Measurements from ENCODE around the gene CYP4F3. TPM values are rescaled to one million over a fixed set of nuclear protein-coding genes. Genes with fewer than 3 reads are reported as not detected.

CYP4F3 gene
- total RNA-seq, 4 donors from 2014 or later = 0.05 to 0.93 (median 0.68) TPM; not detected in 1

DNA sequence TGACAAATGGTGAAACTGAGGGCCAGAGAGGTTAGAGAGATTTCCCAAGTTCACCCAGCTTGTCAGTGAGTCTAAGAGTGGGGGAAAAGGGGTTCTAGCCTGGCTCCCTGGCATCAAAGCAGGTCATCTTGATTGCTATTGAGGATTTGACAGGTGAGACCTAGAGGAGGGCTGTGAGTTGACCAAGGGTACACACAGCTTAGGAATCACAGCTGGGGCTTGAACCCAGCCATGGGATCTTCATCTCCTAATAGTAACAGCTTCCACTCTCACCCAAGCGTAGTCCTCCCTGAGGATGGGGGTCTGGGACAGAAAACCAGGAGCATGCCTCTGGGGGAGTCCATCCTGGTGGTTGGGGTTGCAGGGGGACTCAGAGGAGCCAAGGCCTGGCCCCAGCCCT lies 18.9 kb upstream of the CYP4F3 start:
- Histone ChIP-seq H3K4me3 (no peak overlapping the region), H3K4me1 (no peaks in the 10 kb centered on the region), H3K9me3 (no peaks in the 10 kb centered on the region), H3K27ac (no peak overlapping the region), H3K36me3 (no peaks in the 10 kb centered on the region), H3K27me3 (no peaks in the 10 kb centered on the region)
- ATAC-seq (no peak), DNase-seq (no peak)
- TF ChIP-seq, protein P1, sequence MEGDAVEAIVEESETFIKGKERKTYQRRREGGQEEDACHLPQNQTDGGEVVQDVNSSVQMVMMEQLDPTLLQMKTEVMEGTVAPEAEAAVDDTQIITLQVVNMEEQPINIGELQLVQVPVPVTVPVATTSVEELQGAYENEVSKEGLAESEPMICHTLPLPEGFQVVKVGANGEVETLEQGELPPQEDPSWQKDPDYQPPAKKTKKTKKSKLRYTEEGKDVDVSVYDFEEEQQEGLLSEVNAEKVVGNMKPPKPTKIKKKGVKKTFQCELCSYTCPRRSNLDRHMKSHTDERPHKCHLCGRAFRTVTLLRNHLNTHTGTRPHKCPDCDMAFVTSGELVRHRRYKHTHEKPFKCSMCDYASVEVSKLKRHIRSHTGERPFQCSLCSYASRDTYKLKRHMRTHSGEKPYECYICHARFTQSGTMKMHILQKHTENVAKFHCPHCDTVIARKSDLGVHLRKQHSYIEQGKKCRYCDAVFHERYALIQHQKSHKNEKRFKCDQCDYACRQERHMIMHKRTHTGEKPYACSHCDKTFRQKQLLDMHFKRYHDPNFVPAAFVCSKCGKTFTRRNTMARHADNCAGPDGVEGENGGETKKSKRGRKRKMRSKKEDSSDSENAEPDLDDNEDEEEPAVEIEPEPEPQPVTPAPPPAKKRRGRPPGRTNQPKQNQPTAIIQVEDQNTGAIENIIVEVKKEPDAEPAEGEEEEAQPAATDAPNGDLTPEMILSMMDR (IDR thresholded peaks at IDR 0.05 in 4 of 5, conservative IDR thresholded peaks at IDR 0.05 in 1 of 5) = no peak
- TF ChIP-seq POLR2A (IDR thresholded peaks at IDR 0.05) = no peak
- intact Hi-C loops (cut with DNase I; ENCODE audit: low total_unique reads) (no loop called here), in situ Hi-C loops (cut with MboI; ENCODE audit: low sequenced_read_pairs in 4 of 4) (loop anchor here in 2 of 4 donors (10.0 to 25.0 kb wide), 2 partner anchors 253 to 540 kb away; partner anchors contain the start of gene CIB3 (in 1 of the 2))

DNA sequence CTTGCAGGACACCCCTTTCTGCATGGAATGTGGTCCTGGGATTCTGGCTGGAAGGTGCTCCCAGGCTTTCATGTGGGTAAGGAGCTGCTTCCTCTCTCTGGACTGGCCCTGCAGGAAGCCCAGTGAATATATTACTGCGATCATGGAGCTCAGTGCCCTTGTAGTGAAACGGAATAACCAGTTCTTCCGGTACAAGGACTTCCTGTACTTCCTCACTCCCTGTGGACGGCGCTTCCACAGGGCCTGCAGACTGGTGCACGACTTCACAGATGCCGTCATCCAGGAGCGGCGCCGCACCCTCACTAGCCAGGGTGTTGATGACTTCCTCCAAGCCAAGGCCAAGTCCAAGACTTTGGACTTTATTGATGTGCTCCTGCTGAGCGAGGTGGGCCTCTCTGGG lies 17.7 kb upstream of the CYP4F3 start:
- ATAC-seq (no peak), DNase-seq (no peak)
- H3K4me3 ChIP-seq = no peak overlapping the region
- in situ Hi-C loops (cut with MboI; ENCODE audit: low sequenced_read_pairs in 4 of 4) = loop anchor here in 2 of 4 donors (10.0 to 25.0 kb wide), 2 partner anchors 252 to 539 kb away; partner anchors contain the start of gene CIB3 (in 1 of the 2)
- intact Hi-C loops (cut with DNase I; ENCODE audit: low total_unique reads) = no loop called here
- H3K4me1 ChIP-seq = no peaks in the 10 kb centered on the region
- TF ChIP-seq, protein P1 (IDR thresholded peaks at IDR 0.05 in 4 of 5, conservative IDR thresholded peaks at IDR 0.05 in 1 of 5) = no peak
- TF ChIP-seq POLR2A (IDR thresholded peaks at IDR 0.05) = no peak
- H3K36me3 ChIP-seq = no peaks in the 10 kb centered on the region
- no peaks in the 10 kb centered on the region for H3K27me3 ChIP-seq
- no peaks in the 10 kb centered on the region for H3K9me3 ChIP-seq
- no peak overlapping the region for H3K27ac ChIP-seq

DNA sequence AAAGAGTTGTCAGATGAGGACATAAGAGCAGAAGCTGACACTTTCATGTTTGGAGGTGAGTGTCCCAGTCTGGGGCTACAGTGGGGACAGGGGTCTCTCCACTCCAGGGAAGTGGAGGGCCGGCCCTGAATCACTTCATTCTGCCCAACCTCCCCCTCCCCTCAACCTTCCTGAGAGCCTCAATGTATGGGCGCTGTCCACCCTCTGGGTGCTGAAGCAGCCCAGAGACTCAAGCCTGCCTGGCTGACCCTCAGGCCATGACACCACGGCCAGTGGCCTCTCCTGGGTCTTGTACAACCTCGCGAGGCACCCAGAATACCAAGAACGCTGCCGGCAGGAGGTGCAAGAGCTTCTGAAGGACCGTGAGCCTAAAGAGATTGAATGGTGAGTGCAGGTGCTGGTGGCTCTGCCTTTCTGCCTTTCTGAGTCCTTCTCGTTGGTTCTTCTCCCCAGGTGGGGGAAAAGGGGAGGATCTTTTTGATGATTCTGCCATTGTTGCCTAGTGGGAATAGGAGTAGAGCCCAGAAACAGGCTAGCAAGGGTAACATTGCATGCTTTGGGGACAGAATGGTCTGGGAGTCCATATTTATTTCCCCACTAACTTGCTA lies 16.9 kb upstream of the CYP4F3 start:
- intact Hi-C loops (cut with DNase I; ENCODE audit: low total_unique reads) = no loop called here
- TF ChIP-seq, protein P1 (IDR thresholded peaks at IDR 0.05 in 4 of 5, conservative IDR thresholded peaks at IDR 0.05 in 1 of 5) = no peak
- no peak for TF ChIP-seq POLR2A (IDR thresholded peaks at IDR 0.05)
- ATAC-seq (no peak), DNase-seq (no peak)
- in situ Hi-C loops (cut with MboI; ENCODE audit: low sequenced_read_pairs in 4 of 4) = loop anchor here in 2 of 4 donors (10.0 to 25.0 kb wide), 2 partner anchors 251 to 538 kb away; partner anchors contain the start of gene CIB3 (in 1 of the 2)
- H3K9me3 ChIP-seq = no peaks in the 10 kb centered on the region
- H3K27ac ChIP-seq = no peak overlapping the region
- peaks cover 0 to 5% (median 2%) of the 10 kb centered on the region in 3 donors for H3K27me3 ChIP-seq
- H3K4me1 ChIP-seq = no peaks in the 10 kb centered on the region
- H3K36me3 ChIP-seq = no peaks in the 10 kb centered on the region
- no peak overlapping the region for H3K4me3 ChIP-seq

- in situ Hi-C loops (cut with MboI; ENCODE audit: low sequenced_read_pairs in 4 of 4) = loop anchor here in 1 of 4 donors (10.0 kb wide), 1 partner anchor 246 kb away; no protein-coding TSS in a partner anchor
- no peaks in the 10 kb centered on the region for H3K4me1 ChIP-seq
- H3K9me3 ChIP-seq = no peaks in the 10 kb centered on the region
- peaks cover 0 to 13% (median 5%) of the 10 kb centered on the region in 3 donors for H3K27me3 ChIP-seq
- no peaks in the 10 kb centered on the region for H3K36me3 ChIP-seq
- no peak overlapping the region for H3K27ac ChIP-seq
- TF ChIP-seq POLR2A (IDR thresholded peaks at IDR 0.05) = no peak
- TF ChIP-seq, protein P1 (IDR thresholded peaks at IDR 0.05 in 4 of 5, conservative IDR thresholded peaks at IDR 0.05 in 1 of 5) = no peak
- DNase-seq = no peak
- no peak overlapping the region for H3K4me3 ChIP-seq
- intact Hi-C loops (cut with DNase I; ENCODE audit: low total_unique reads) = loop anchor here (2.0 kb wide), 1 partner anchor 554 kb away; no protein-coding TSS in a partner anchor
- ATAC-seq = no peak
Measured at GRCh38 chr19:15628236-15629002, 12.3 kb upstream of the CYP4F3 start.
